Heart right ventricle (tissue), 16 donors: ENCODE results near the gene PIGL. TPM values are rescaled to one million over a fixed set of nuclear protein-coding genes. Genes with fewer than 3 reads are reported as not detected.
A peak's percentile ranks its signal among the peaks of the same experiment; 100 is the strongest.
"Not testable (repeated sequence)": the region's sequence is repeated elsewhere in the genome, so short reads cannot be mapped to it uniquely, and the experiment has no call there.

ENCODE experiments used
- ATAC-seq, 8 donors: fragments of 200-7000 bp; cut with Tn5 transposase; one replicate each; pipeline ENCODE4 v1.9.1; 2020; ENCODE audit warnings: mild to moderate bottlenecking in 8 of 8, moderate library complexity in 8 of 8, moderate number of reproducible peaks in 1 of 8
- DNase-seq, 2 donors: peaks; one replicate each; pipeline ENCODE4 v3.0.0-alpha.2; 2020
- H3K27ac ChIP-seq, 10 donors: fragments of 200-600 bp; sonication (generic) in 2 of 10; one replicate each; pipeline versions ENCODE4 v1.5.0 to v1.8.0; 2020 to 2022; ENCODE audit warnings: mild to moderate bottlenecking in 3 of 10
- H3K27me3 ChIP-seq, 7 donors: fragments of 200-600 bp; one replicate each; pipeline ENCODE4 v1.8.0; 2021 to 2022; ENCODE audit warnings: mild to moderate bottlenecking in 2 of 7
- H3K36me3 ChIP-seq, 9 donors: fragments of 200-600 bp; sonication (generic) in 1 of 9; one replicate each; pipeline versions ENCODE4 v1.5.0 to v1.8.0; 2020 to 2022; ENCODE audit warnings: mild to moderate bottlenecking in 2 of 9
- H3K4me1 ChIP-seq, 9 donors: fragments of 200-600 bp; sonication (generic) in 1 of 9; one replicate each; pipeline versions ENCODE4 v1.5.0 to v1.8.0; 2020 to 2022; ENCODE audit warnings: mild to moderate bottlenecking in 4 of 9
- H3K4me3 ChIP-seq, 10 donors: fragments of 200-600 bp; sonication (generic) in 2 of 10; one replicate each; pipeline versions ENCODE4 v1.5.0 to v1.8.0; 2020 to 2022; ENCODE audit warnings: mild to moderate bottlenecking in 7 of 10, moderate library complexity in 2 of 10
- H3K9me3 ChIP-seq, 11 donors: fragments of 200-600 bp in 10 of 11; sonication (generic) in 2 of 11; one replicate each; pipeline versions ENCODE4 v1.5.0 to v1.8.0; 2013 to 2022; ENCODE audit warnings: mild to moderate bottlenecking in 2 of 11, control low read depth in 1 of 11, moderate library complexity in 1 of 11
- CTCF ChIP-seq, 9 donors: fragments of 200-600 bp; sonication (generic) in 2 of 9; IDR thresholded peaks; one replicate each; pipeline versions ENCODE4 v1.5.0 to v1.8.0; 2021 to 2022; ENCODE audit warnings: antibody characterized with exemption in 9 of 9, mild to moderate bottlenecking in 5 of 9, moderate library complexity in 1 of 9
- WGBS, 2 donors: extraction: QIAGEN DNeasy Blood & Tissue Kit; methylation state at CpG; one replicate each; pipeline ENCODE4 v1.1.7; 2013; ENCODE audit warnings: inconsistent platforms in 1 of 2; 5-methylcytosine and 5-hydroxymethylcytosine counted together
- intact Hi-C, 10 donors: fragments of 100-400 bp; cut with DNase I; formaldehyde crosslinking; loops; one replicate each; pipeline versions ENCODE4 v1.11.1 to v1.14.2; 2022
- polyA plus RNA-seq, 2 donors: library from polyadenylated mRNA; stranded (reverse); fragments of 200-250 nt; gene quantifications; one replicate each; pipeline ENCODE4 v1.2.3, GENCODE V29; 2013
- total RNA-seq, 10 donors: library from RNA; stranded (reverse); fragmentation: NEBNext Ultra II Directional in 3 of 10; extraction: Animal tissue kit (Norgen Biotek cat#: 25700) in 3 of 10; gene quantifications; one replicate each; pipeline versions ENCODE4 v1.2.1 to v1.2.4, GENCODE V29; 2021 to 2023
- donor health status: Arrhythmogenic right ventricular cardiomyopathy.
- donor health status: ischemic (EF 13 %, LVEDD 7.1; RV severe dilation, severe dysfunction).
- donor health status: healthy with polysubstance abuse.
- donor health status: DM: no; HTN: yes; CAD: no.
- donor health status: DM: no; HTN: no; CAD: no.
- donor health status: ischemic (EF 25% LVEDD 6.9; RV normal size, moderate dysfunction).
- donor health status: ischemic (EF 25% LVEDD 5.7; RV mildly dilated, moderate dysfunction).
- donor health status: healthy.
- donor health status: DM: yes; HTN: yes; CAD: no.
- donor health status: Ischemic cardiomyopathy.
- donor health status: ischemic (EF 35%, LVEDD 5.7; RV mildly dilated, moderate dysfunction).
- donor health status: nonischemic (EF 11% LVEDD 7.7; RV severe dilation, severe dysfunction).
- donor health status: DM: yes; HTN: yes; CAD: no.
- donor health status: PGD.
- donor health status: ischemic (EF 29% LVEDD 5.4; RV normal size, mild dysfunction).
- donor health status: nonischemic (EF 23%, LVEDD 6.1; RV moderate dilation, normal function).

PIGL gene
- total and polyA plus RNA-seq, 12 donors: 6.1 to 14.6 (median 9.5) TPM

DNA sequence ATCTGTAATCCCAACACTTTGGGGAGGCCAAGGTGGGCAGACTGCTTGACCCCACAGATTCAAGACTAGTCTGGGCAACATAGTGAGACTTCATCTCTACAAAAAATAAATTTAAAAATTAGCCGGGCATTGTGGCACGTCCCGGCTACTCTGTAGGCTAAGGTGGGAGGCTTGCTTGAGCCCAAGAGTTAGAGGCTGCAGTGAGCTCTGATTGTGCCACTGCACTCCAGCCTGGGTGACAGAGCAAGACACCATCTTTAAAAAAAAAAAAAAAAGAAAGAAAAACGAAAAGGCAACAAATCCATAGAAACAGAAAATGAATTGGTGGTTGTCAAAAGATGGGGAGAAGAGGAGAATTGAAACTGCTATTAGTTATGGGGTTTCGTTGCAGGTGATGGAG is 29.4 kb upstream of the PIGL start:
- H3K9me3 ChIP-seq: no peaks in the 10 kb centered on the region
- ATAC-seq: no peak
- no peaks in the 10 kb centered on the region for H3K27me3 ChIP-seq
- peaks cover 0 to 30% (median 16%) of the 10 kb centered on the region in 9 donors for H3K4me1 ChIP-seq
- H3K36me3 ChIP-seq: peaks cover 0 to 88% (median 15%) of the 10 kb centered on the region in 9 donors
- 90% methylated on average over 5 of the region's 5 CpGs for WGBS, 2 donors
- DNase-seq: no peak
- H3K27ac ChIP-seq: no peak overlapping the region
- TF ChIP-seq CTCF (IDR thresholded peaks at IDR 0.05): no peak
- intact Hi-C loops: no loop called here
- H3K4me3 ChIP-seq: no peak overlapping the region

GRCh38 chr17:16189791-16190348 is 27.1 kb upstream of the PIGL start:
- Histone ChIP-seq H3K27me3 (no peaks in the 10 kb centered on the region), H3K4me1 (peaks cover 0 to 42% (median 23%) of the 10 kb centered on the region in 9 donors), H3K36me3 (peaks cover 0 to 92% (median 15%) of the 10 kb centered on the region in 9 donors), H3K4me3 (no peak overlapping the region), H3K9me3 (no peaks in the 10 kb centered on the region), H3K27ac (peak overlapping the region in 5 of 10 donors; percentile 11 to 75 (median 28))
- DNase-seq: no peak
- intact Hi-C loops: no loop called here
- ATAC-seq: peak in 4 of 8 donors; percentile 56 to 70 (median 62)
- TF ChIP-seq CTCF (IDR thresholded peaks at IDR 0.05): no peak
- 58 to 65% methylated on average over 3 of the region's 3 CpGs for WGBS, 2 donors

- Histone ChIP-seq H3K27me3 (no peaks in the 10 kb centered on the region), H3K9me3 (no peaks in the 10 kb centered on the region), H3K4me3 (no peak overlapping the region), H3K4me1 (peaks cover 0 to 42% (median 23%) of the 10 kb centered on the region in 9 donors), H3K27ac (peak overlapping the region in 7 of 10 donors; percentile 7 to 75 (median 38)), H3K36me3 (peaks cover 0 to 87% (median 12%) of the 10 kb centered on the region in 9 donors)
- intact Hi-C loops: no loop called here
- peak in 4 of 8 donors; percentile 15 to 53 (median 36) for ATAC-seq
- no peak for DNase-seq
- no peak for TF ChIP-seq CTCF (IDR thresholded peaks at IDR 0.05)
- 54 to 66% methylated on average over 4 of the region's 4 CpGs for WGBS, 2 donors
These were observed 26.2 kb upstream of the PIGL start for GRCh38 chr17:16190703-16191360.

- Histone ChIP-seq H3K4me3 (no peak overlapping the region), H3K9me3 (no peaks in the 10 kb centered on the region), H3K27me3 (no peaks in the 10 kb centered on the region), H3K27ac (peak overlapping the region in 2 of 10 donors; percentile 38 to 39), H3K4me1 (peaks cover 0 to 42% (median 23%) of the 10 kb centered on the region in 9 donors), H3K36me3 (peaks cover 0 to 85% (median 10%) of the 10 kb centered on the region in 9 donors)
- no peak for TF ChIP-seq CTCF (IDR thresholded peaks at IDR 0.05)
- no peak for ATAC-seq
- DNase-seq: no peak
- WGBS, 2 donors: 74 to 80% methylated on average over 3 of the region's 3 CpGs
- intact Hi-C loops: no loop called here
These were observed 25.4 kb upstream of the PIGL start for GRCh38 chr17:16191604-16192003.

GRCh38 chr17:16194307-16194835 is 22.6 kb upstream of the PIGL start:
- peaks cover 0 to 85% (median 14%) of the 10 kb centered on the region in 9 donors for H3K36me3 ChIP-seq
- intact Hi-C loops, H3K4me3 ChIP-seq, H3K27ac ChIP-seq, H3K27me3 ChIP-seq, ATAC-seq, H3K9me3 ChIP-seq, DNase-seq: not testable (repeated sequence)
- 49 to 60% methylated on average over 2 of the region's 2 CpGs for WGBS, 2 donors
- H3K4me1 ChIP-seq: peaks cover 0 to 55% (median 30%) of the 10 kb centered on the region in 9 donors
